GM18505 (cell line): ENCODE data around the gene SLAMF8.

Source experiments
- ATAC-seq: cut with Tn5 transposase; IDR thresholded peaks from one replicate; pipeline ENCODE4 v1.9.1; 2021; ENCODE audit not compliant: unreplicated experiment
- POLR2A ChIP-seq: IDR thresholded peaks from 4 replicates; pipeline ENCODE4 v1.6.1; 2011; ENCODE audit warnings: borderline replicate concordance; ENCODE audit not compliant: insufficient read depth, insufficient read length; ENCODE audit errors: extremely low read depth

SLAMF8 gene

GRCh38 chr1:159800177-159800930, 26.3 kb upstream of the SLAMF8 start:
- TF ChIP-seq POLR2A: no peak
- peak; percentile 58 for ATAC-seq

- ATAC-seq: no peak
- TF ChIP-seq POLR2A: no peak
Measured at GRCh38 chr1:159802111-159802510, 24.6 kb upstream of the SLAMF8 start, which contains the start of gene FCRL6. FCRL6 (plus strand) TSS chr1:159802360; CDS start chr1:159802425, 65 bp downstream.

- ATAC-seq: no peak
- no peak for TF ChIP-seq POLR2A
Measured at GRCh38 chr1:159803956-159804689, 22.6 kb upstream of the SLAMF8 start.

- no peak for TF ChIP-seq POLR2A
- ATAC-seq: no peak
Measured at GRCh38 chr1:159804924-159805323, 21.7 kb upstream of the SLAMF8 start.

- TF ChIP-seq POLR2A: no peak
- ATAC-seq: no peak
Measured at GRCh38 chr1:159815926-159816325, 10.7 kb upstream of the SLAMF8 start.

GRCh38 chr1:159817276-159818041, 9.2 kb upstream of the SLAMF8 start:
- ATAC-seq: no peak
- no peak for TF ChIP-seq POLR2A

GRCh38 chr1:159821171-159821867, 5.4 kb upstream of the SLAMF8 start:
- ATAC-seq: no peak
- no peak for TF ChIP-seq POLR2A

GRCh38 chr1:159823406-159823805, 3.3 kb upstream of the SLAMF8 start:
- no peak for TF ChIP-seq POLR2A
- no peak for ATAC-seq

- no peak for ATAC-seq
- TF ChIP-seq POLR2A: no peak
Measured at GRCh38 chr1:159825564-159825963, 1.1 kb upstream of the SLAMF8 start.

- no peak for TF ChIP-seq POLR2A
Measured at GRCh38 chr1:159827102-159827490, 423 bp downstream of the SLAMF8 start.

GRCh38 chr1:159827549-159827948, 876 bp downstream of the SLAMF8 start:
- no peak for ATAC-seq
- no peak for TF ChIP-seq POLR2A

More at GRCh38 chr1:159827102-159827490, 423 bp downstream of the SLAMF8 start:
- no peak for ATAC-seq

- TF ChIP-seq POLR2A: no peak
- ATAC-seq: no peak
Measured at GRCh38 chr1:159828176-159828575, 1.5 kb downstream of the SLAMF8 start.
